Right atrium auricular region (tissue), 2 donors: ENCODE data around the gene MOV10L1. TPM values are rescaled to one million over a fixed set of nuclear protein-coding genes. Genes with fewer than 3 reads are reported as not detected.

Experiments
- DNase-seq: peaks from one replicate; pipeline ENCODE4 v3.0.0-alpha.2; 2019; ENCODE audit warnings: low spot score
- H3K27ac ChIP-seq, 2 donors: fragments of 200-600 bp; sonication (generic); 1 replicate in 1 of 2; 2 replicates in 1 of 2; pipeline ENCODE4 v1.5.1; 2016 to 2019
- H3K27me3 ChIP-seq, 2 donors: fragments of 200-600 bp; sonication (generic); one replicate each; pipeline versions ENCODE4 v1.5.1 to v1.6.0; 2017 to 2019
- H3K36me3 ChIP-seq: fragments of 200-600 bp; sonication (generic); one replicate; pipeline ENCODE4 v1.5.1; 2016
- H3K4me1 ChIP-seq, 2 donors: fragments of 200-600 bp; sonication (generic); one replicate each; pipeline versions ENCODE4 v1.5.1 to v1.6.0; 2017 to 2019
- H3K4me3 ChIP-seq, 2 donors: fragments of 200-600 bp; sonication (generic); 1 replicate in 1 of 2; 2 replicates in 1 of 2; pipeline ENCODE4 v1.5.1; 2017 to 2019; ENCODE audit warnings: mild to moderate bottlenecking in 1 of 2, moderate library complexity in 1 of 2
- H3K9me3 ChIP-seq, 2 donors: fragments of 200-600 bp; sonication (generic); one replicate each; pipeline ENCODE4 v1.5.1; 2019
- CTCF ChIP-seq, 2 donors: fragments of 200-600 bp; sonication (generic); IDR thresholded peaks; one replicate each; pipeline ENCODE4 v1.5.1; 2019; ENCODE audit warnings: antibody characterized with exemption in 2 of 2
- total RNA-seq, 2 donors: library from RNA; depleted of rRNA; stranded (reverse); fragments of >200 nt; gene quantifications; one replicate each; pipeline ENCODE4 v1.1.0, GENCODE V29; 2016

Gene MOV10L1
- total RNA-seq, 2 donors from 2014 or later = 0.43 to 1.1 TPM

- H3K36me3 ChIP-seq = no peaks in the 10 kb centered on the region
- no peaks in the 10 kb centered on the region for H3K27me3 ChIP-seq
- DNase-seq = no peak
- TF ChIP-seq CTCF (IDR thresholded peaks at IDR 0.05) = no peak
- no peaks in the 10 kb centered on the region for H3K9me3 ChIP-seq
- H3K4me1 ChIP-seq = no peaks in the 10 kb centered on the region
- H3K27ac ChIP-seq = no peak overlapping the region
- H3K4me3 ChIP-seq = no peak overlapping the region
Measured at GRCh38 chr22:50148166-50148500, 58.3 kb downstream of the MOV10L1 start.

GRCh38 chr22:50148991-50149721 lies 59.4 kb downstream of the MOV10L1 start:
- Histone ChIP-seq H3K36me3 (no peaks in the 10 kb centered on the region), H3K9me3 (no peaks in the 10 kb centered on the region), H3K4me1 (no peaks in the 10 kb centered on the region), H3K27ac (no peak overlapping the region), H3K27me3 (no peaks in the 10 kb centered on the region), H3K4me3 (no peak overlapping the region)
- no peak for DNase-seq
- peak in 1 of 2 donors; percentile 78 for TF ChIP-seq CTCF (IDR thresholded peaks at IDR 0.05)

- H3K4me3 ChIP-seq = no peak overlapping the region
- H3K36me3 ChIP-seq = no peaks in the 10 kb centered on the region
- no peaks in the 10 kb centered on the region for H3K27me3 ChIP-seq
- TF ChIP-seq CTCF (IDR thresholded peaks at IDR 0.05) = no peak
- no peaks in the 10 kb centered on the region for H3K9me3 ChIP-seq
- no peak for DNase-seq
- H3K4me1 ChIP-seq = no peaks in the 10 kb centered on the region
- no peak overlapping the region for H3K27ac ChIP-seq
Measured at GRCh38 chr22:50150161-50151129, 60.6 kb downstream of the MOV10L1 start.

GRCh38 chr22:50151571-50152537 lies 62.0 kb downstream of the MOV10L1 start:
- Histone ChIP-seq H3K4me1 (no peaks in the 10 kb centered on the region), H3K9me3 (no peaks in the 10 kb centered on the region), H3K4me3 (no peak overlapping the region), H3K27me3 (no peaks in the 10 kb centered on the region), H3K27ac (no peak overlapping the region), H3K36me3 (no peaks in the 10 kb centered on the region)
- no peak for DNase-seq
- TF ChIP-seq CTCF (IDR thresholded peaks at IDR 0.05) = no peak

- Histone ChIP-seq H3K9me3 (no peaks in the 10 kb centered on the region), H3K4me3 (no peak overlapping the region), H3K27me3 (no peaks in the 10 kb centered on the region), H3K27ac (no peak overlapping the region), H3K36me3 (no peaks in the 10 kb centered on the region), H3K4me1 (no peaks in the 10 kb centered on the region)
- DNase-seq = no peak
- no peak for TF ChIP-seq CTCF (IDR thresholded peaks at IDR 0.05)
Measured at GRCh38 chr22:50153056-50153755, 63.4 kb downstream of the MOV10L1 start.
